HTERT RPE-1 (cell line): ENCODE results near the gene PIK3R1.

Experiments
- in situ Hi-C: fragments of 300-500 bp; cut with MboI; formaldehyde crosslinking; loops from 4 replicates; pipeline ENCODE4 v1.14.3; 2020; ENCODE audit warnings: low sequenced_read_pairs

Gene PIK3R1

DNA sequence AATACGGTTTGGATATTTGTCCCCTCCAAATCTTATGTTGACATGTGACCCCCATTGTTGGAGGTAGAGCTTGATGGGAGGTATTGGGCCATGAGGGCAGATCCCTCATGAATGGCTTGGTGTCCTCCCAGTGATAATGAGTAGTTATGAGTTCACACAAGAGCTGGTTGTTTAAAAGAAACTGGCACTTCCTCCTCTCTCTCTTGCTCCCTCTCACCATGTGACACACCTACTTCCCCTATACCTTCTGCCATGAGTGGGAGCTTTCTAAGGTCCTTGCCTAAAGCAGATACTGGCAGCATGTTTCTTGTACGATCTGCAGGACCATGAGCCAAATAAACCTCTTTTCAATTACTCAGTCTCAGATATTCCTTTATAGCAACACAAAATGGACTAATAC lies 132.0 kb downstream of the PIK3R1 start:
- in situ Hi-C loops = no loop called here

DNA sequence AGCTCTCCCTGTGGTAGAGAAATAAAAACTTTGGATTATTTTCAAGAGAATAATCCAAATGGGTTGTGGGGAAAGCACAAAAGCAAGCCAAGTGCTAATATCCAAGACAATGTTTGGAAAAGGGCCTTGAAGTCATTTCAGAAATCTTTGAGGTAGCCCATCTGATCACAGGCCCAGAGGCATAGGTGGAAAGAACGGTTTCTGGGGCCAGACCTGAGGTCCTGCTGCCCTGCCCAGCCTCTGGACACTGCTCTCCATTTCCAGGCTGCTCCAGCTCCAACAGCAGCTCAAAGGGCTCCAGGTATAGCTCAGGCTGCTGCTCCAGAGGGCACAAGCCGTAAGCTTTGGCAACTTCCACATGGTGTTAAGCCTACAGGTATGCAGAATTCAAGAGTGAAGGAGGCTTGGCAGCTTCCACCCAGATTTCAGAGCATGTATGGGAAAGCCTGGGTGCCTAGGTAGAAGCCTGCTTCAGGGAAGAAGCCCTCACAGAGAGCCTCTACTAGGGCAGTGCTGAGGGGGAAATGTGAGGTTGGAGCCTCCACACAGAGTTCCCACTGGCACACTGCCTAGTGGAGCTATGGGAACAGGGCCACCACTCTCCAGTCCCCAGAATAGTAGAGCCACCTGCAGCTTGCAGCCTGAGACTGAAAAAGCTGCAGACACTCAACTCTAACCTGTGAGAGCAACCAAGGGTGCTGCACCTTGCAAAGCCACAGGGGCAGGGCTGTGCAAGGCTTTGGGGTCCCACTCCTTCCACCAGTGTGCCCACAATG lies 133.1 kb downstream of the PIK3R1 start:
- in situ Hi-C loops = no loop called here

DNA sequence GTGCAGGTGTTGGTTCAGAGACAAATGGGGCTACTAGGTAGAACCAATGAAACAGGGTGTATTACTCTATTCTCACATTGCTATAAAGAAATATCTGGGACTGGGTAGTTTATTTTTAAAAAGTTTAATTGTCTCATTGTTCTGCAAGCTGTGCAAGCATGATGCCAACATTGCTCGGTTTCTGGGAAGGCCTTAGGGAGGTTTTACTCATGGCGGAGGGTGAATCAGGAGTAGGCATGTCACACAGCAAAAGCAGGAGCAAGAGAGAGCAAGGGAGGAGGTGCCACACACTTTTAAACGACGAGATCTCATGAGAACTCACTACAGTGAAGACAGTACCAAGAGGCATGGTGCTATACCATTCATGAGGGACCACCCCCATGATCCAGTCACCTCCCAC lies 134.6 kb downstream of the PIK3R1 start:
- in situ Hi-C loops = no loop called here
